LNCaP clone FGC (cell line): ENCODE measurements around the gene GPR63.

ENCODE experiments used
- DNase-seq: peaks from one replicate; pipeline ENCODE4 v3.0.0-alpha.2; 2011; ENCODE audit warnings: low read depth
- H3K4me3 ChIP-seq: 2 replicates; pipeline ENCODE4 v1.5.1; 2011; ENCODE audit warnings: mild to moderate bottlenecking, low read depth, low read length, control low read depth
- TF ChIP-seq, protein P1 (sequence below): IDR thresholded peaks from 2 replicates; pipeline ENCODE4 v1.5.1; 2012; ENCODE audit warnings: mild to moderate bottlenecking; ENCODE audit not compliant: control insufficient read depth, insufficient read depth; ENCODE audit errors: extremely low read depth

The GPR63 gene

DNA sequence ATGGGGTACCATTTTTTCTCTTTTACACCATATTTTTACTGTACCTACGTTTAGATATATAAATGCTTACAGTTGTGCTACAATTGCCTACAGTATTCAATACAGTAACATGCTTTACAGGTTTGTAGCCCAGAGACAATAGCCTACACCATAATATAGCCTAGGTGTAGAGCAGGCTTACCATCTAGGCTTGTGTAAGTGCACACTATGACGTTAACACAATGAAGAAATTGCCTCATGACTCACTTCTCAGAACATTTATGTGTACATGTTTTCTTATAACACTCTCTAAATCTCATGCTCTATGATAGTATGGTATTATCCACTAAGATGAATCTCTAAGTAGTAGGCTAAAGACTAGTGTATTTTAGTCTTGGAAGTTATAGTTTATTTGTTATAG, 13.5 kb downstream of the GPR63 start:
- TF ChIP-seq, protein P1, sequence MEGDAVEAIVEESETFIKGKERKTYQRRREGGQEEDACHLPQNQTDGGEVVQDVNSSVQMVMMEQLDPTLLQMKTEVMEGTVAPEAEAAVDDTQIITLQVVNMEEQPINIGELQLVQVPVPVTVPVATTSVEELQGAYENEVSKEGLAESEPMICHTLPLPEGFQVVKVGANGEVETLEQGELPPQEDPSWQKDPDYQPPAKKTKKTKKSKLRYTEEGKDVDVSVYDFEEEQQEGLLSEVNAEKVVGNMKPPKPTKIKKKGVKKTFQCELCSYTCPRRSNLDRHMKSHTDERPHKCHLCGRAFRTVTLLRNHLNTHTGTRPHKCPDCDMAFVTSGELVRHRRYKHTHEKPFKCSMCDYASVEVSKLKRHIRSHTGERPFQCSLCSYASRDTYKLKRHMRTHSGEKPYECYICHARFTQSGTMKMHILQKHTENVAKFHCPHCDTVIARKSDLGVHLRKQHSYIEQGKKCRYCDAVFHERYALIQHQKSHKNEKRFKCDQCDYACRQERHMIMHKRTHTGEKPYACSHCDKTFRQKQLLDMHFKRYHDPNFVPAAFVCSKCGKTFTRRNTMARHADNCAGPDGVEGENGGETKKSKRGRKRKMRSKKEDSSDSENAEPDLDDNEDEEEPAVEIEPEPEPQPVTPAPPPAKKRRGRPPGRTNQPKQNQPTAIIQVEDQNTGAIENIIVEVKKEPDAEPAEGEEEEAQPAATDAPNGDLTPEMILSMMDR = no peak
- DNase-seq = no peak
- no peak overlapping the region for H3K4me3 ChIP-seq

GRCh38 chr6:96821034-96821433, 16.2 kb downstream of the GPR63 start:
- H3K4me3 ChIP-seq = no peak overlapping the region
- TF ChIP-seq, protein P1 = no peak
- DNase-seq = no peak

GRCh38 chr6:96816301-96816817, 20.9 kb downstream of the GPR63 start:
- no peak overlapping the region for H3K4me3 ChIP-seq
- no peak for DNase-seq
- TF ChIP-seq, protein P1 = no peak

- TF ChIP-seq, protein P1 = no peak
- no peak for DNase-seq
- H3K4me3 ChIP-seq = no peak overlapping the region
Measured at GRCh38 chr6:96814625-96815024, 22.7 kb downstream of the GPR63 start.

DNA sequence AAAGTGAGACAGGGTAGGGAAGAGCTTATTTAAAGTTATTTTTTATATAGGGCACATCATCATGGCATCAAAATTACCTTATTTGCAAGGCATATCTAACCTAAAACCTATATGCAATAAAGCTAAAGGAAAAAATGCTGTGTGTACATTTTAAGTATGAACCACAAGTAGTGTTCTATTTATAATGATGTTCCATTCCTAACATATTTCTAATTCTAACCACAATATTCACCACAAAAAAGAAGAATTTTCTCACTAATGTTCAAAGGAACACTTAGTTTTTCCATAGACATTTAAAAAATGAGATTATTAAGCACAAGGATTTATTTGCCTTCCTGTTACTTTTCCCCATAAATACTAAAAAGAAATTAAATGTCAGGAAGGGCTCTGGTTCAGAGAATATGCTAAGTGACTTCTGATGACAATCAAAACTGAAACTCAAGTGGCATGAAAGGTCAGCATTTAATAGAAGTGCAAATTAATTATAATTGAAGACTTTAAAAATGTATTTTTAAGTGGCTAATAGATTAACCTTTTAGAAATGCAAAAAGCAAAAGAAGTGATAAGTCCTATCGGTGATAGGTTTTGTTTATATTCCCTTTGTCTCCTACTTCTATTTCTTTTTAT, 25.1 kb downstream of the GPR63 start:
- TF ChIP-seq, protein P1 = no peak
- H3K4me3 ChIP-seq = no peak overlapping the region
- no peak for DNase-seq

GRCh38 chr6:96811670-96812069, 25.6 kb downstream of the GPR63 start:
- TF ChIP-seq, protein P1 = no peak
- DNase-seq = no peak
- H3K4me3 ChIP-seq = no peak overlapping the region

- TF ChIP-seq, protein P1 = no peak
- no peak overlapping the region for H3K4me3 ChIP-seq
- DNase-seq = no peak
Measured at GRCh38 chr6:96811136-96811535, 26.1 kb downstream of the GPR63 start.
